CD1c-positive myeloid dendritic cell (primary cell): ENCODE measurements around the gene PRSS57.
A peak's percentile ranks its signal among the peaks of the same experiment; 100 is the strongest.

Experiments
- DNase-seq: peaks from one replicate; pipeline ENCODE4 v3.0.0-alpha.2; 2016; ENCODE audit errors: extremely low spot score

The PRSS57 gene

GRCh38 chr19:694481-695351 lies 536 bp downstream of the PRSS57 start:
- DNase-seq, result no peak

- DNase-seq, result no peak
Observed at GRCh38 chr19:690203-690602, 5.0 kb downstream of the PRSS57 start.

GRCh38 chr19:688992-689391 lies 6.3 kb downstream of the PRSS57 start:
- no peak for DNase-seq

GRCh38 chr19:688214-688613 lies 7.0 kb downstream of the PRSS57 start:
- no peak for DNase-seq

- DNase-seq, result no peak
Observed at GRCh38 chr19:687569-688166, 7.6 kb downstream of the PRSS57 start.

- no peak for DNase-seq
Observed at GRCh38 chr19:686589-687297, 8.5 kb downstream of the PRSS57 start.

- no peak for DNase-seq
Observed at GRCh38 chr19:685454-685931, 9.8 kb downstream of the PRSS57 start.

GRCh38 chr19:682678-683320 lies 12.5 kb downstream of the PRSS57 start:
- DNase-seq, result no peak

- peak; percentile 78 for DNase-seq
Observed at GRCh38 chr19:681029-682019, 13.9 kb downstream of the PRSS57 start.

GRCh38 chr19:680287-681028 lies 14.8 kb downstream of the PRSS57 start:
- DNase-seq, result peak; percentile 99

- DNase-seq, result peak; percentile 74
Observed at GRCh38 chr19:679418-680286, 15.6 kb downstream of the PRSS57 start.

- no peak for DNase-seq
Observed at GRCh38 chr19:678791-679388, 16.4 kb downstream of the PRSS57 start.

GRCh38 chr19:677601-678436 lies 17.4 kb downstream of the PRSS57 start:
- DNase-seq, result no peak

GRCh38 chr19:677201-677600 lies 18.1 kb downstream of the PRSS57 start:
- DNase-seq, result peak; percentile 20

GRCh38 chr19:676339-677105 lies 18.7 kb downstream of the PRSS57 start, which contains the start of gene FSTL3:
FSTL3 (plus strand) TSS chr19:676392; CDS start chr19:676424, 32 bp downstream.
- peak; percentile 18 for DNase-seq

GRCh38 chr19:676007-676338 lies 19.3 kb downstream of the PRSS57 start:
- no peak for DNase-seq
